Activated CD8-positive, alpha-beta memory T cell treated with anti-CD3 and anti-CD28 coated beads, Interleukin-2, amount 50 U/mL, for 4 hours (primary cell): ENCODE data around the gene PDE6A.

ENCODE experiments used
- DNase-seq: peaks from one replicate; pipeline ENCODE4 v3.0.0-alpha.2; 2020

PDE6A gene

GRCh38 chr5:149857499-149857898, 87.1 kb downstream of the PDE6A start:
- DNase-seq = no peak

GRCh38 chr5:149855366-149855765, 89.2 kb downstream of the PDE6A start:
- no peak for DNase-seq

GRCh38 chr5:149854866-149855265, 89.7 kb downstream of the PDE6A start:
- no peak for DNase-seq

GRCh38 chr5:149853701-149854100, 90.9 kb downstream of the PDE6A start:
- no peak for DNase-seq

GRCh38 chr5:149853331-149853648, 91.3 kb downstream of the PDE6A start:
- DNase-seq = no peak

- DNase-seq = peak; percentile 38
Observed at GRCh38 chr5:149852641-149853330, 91.8 kb downstream of the PDE6A start.

- no peak for DNase-seq
Observed at GRCh38 chr5:149851211-149851610, 93.4 kb downstream of the PDE6A start.

GRCh38 chr5:149849966-149850910, 94.4 kb downstream of the PDE6A start:
- DNase-seq = no peak

GRCh38 chr5:149849280-149849965, 95.2 kb downstream of the PDE6A start:
- DNase-seq = no peak

- no peak for DNase-seq
Observed at GRCh38 chr5:149847611-149848010, 97.0 kb downstream of the PDE6A start.

- no peak for DNase-seq
Observed at GRCh38 chr5:149846021-149846420, 98.6 kb downstream of the PDE6A start.

- no peak for DNase-seq
Observed at GRCh38 chr5:149845601-149846000, 99.0 kb downstream of the PDE6A start.

- DNase-seq = no peak
Observed at GRCh38 chr5:149841851-149842793, 102.5 kb downstream of the PDE6A start.

- DNase-seq = no peak
Observed at GRCh38 chr5:149840226-149840825, 104.3 kb downstream of the PDE6A start.

GRCh38 chr5:149839761-149840160, 104.8 kb downstream of the PDE6A start:
- DNase-seq = no peak

- DNase-seq = no peak
Observed at GRCh38 chr5:149838881-149839739, 105.5 kb downstream of the PDE6A start.

- DNase-seq = no peak
Observed at GRCh38 chr5:149837680-149838269, 106.8 kb downstream of the PDE6A start.

- no peak for DNase-seq
Observed at GRCh38 chr5:149836451-149837139, 108.0 kb downstream of the PDE6A start.

GRCh38 chr5:149834246-149834855, 110.2 kb downstream of the PDE6A start:
- DNase-seq = peak; percentile 46
